ENCODE measurements around the gene CRLF1.

The CRLF1 gene

DNA sequence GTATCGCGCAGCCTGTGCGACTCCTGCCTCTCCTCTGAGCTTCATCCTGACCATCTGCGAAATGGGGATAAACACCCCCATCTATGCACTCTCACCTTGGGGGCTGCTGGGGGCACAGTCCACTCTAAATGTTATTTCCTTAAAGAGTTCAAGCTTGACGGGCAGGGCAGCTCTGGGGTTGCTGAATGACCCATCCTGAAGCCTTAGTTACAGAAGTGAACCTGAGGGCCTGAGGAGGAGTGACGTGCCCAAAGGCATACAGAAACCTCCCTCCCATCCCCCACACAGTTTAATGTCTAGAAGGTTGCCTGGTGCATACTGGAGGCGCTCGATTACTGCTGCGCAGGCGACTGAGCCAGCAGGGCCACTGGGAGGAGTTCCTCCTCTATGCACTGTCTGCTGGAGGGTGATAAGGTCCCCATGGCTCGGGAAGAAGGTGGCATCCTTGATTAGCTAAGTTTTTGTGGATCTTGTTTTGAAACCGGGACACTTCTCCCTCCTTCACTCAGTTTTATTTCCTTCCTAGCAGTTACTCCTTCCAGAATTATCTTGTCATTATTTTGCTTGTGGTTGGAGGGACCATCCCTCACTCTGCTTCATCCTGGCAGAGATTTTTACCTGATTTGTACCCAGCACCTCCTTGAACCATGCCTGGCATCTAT, 62.7 kb downstream of the CRLF1 start:
- no peak for TF ChIP-seq GATA3 (IDR thresholded peaks at IDR 0.05; ENCODE audit: low read depth, low read length)
- TF ChIP-seq GATA2 (IDR thresholded peaks at IDR 0.05; ENCODE audit: low read depth, low read length) = no peak

Measured in SH-SY5Y (cell line).